ENCODE measurements around the gene SPATS2.

DNA sequence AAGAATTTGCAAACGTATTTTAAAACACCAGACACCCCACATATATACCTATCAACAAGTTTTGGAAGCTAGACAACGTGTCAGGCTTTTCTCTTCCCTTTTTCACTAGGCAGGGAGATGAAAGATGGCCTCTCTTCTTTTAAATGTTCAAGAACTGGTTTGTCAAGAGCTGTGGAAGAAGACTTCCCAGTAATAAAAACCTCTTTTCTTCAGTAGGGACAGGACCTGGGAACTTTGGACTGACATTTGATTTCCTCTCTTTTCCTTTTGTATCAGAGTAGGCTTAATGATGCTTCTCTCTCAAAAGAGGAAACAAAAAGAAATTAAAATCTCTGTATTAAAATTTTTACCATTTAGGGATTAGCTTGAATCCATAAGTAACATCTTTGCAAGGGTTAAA lies 49.6 kb downstream of the SPATS2 start:
- TF ChIP-seq, protein P1, sequence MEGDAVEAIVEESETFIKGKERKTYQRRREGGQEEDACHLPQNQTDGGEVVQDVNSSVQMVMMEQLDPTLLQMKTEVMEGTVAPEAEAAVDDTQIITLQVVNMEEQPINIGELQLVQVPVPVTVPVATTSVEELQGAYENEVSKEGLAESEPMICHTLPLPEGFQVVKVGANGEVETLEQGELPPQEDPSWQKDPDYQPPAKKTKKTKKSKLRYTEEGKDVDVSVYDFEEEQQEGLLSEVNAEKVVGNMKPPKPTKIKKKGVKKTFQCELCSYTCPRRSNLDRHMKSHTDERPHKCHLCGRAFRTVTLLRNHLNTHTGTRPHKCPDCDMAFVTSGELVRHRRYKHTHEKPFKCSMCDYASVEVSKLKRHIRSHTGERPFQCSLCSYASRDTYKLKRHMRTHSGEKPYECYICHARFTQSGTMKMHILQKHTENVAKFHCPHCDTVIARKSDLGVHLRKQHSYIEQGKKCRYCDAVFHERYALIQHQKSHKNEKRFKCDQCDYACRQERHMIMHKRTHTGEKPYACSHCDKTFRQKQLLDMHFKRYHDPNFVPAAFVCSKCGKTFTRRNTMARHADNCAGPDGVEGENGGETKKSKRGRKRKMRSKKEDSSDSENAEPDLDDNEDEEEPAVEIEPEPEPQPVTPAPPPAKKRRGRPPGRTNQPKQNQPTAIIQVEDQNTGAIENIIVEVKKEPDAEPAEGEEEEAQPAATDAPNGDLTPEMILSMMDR (conservative IDR thresholded peaks at IDR 0.05; ENCODE audit: low read depth, low read length), result no peak
- TF ChIP-seq POLR2A (IDR thresholded peaks at IDR 0.05; ENCODE audit: low read depth, low read length), result no peak
- TF ChIP-seq RFX5 (IDR thresholded peaks at IDR 0.05; ENCODE audit: low read depth, low read length), result no peak
- TF ChIP-seq, protein P2, sequence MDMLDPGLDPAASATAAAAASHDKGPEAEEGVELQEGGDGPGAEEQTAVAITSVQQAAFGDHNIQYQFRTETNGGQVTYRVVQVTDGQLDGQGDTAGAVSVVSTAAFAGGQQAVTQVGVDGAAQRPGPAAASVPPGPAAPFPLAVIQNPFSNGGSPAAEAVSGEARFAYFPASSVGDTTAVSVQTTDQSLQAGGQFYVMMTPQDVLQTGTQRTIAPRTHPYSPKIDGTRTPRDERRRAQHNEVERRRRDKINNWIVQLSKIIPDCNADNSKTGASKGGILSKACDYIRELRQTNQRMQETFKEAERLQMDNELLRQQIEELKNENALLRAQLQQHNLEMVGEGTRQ (IDR thresholded peaks at IDR 0.05; ENCODE audit: low read depth, low read length), result no peak
- no peak for TF ChIP-seq FOS (IDR thresholded peaks at IDR 0.05; ENCODE audit: low read depth, low read length)
- no peak for TF ChIP-seq MAFK (IDR thresholded peaks at IDR 0.05; ENCODE audit: low read depth, low read length)
- no peak for TF ChIP-seq RCOR1 (IDR thresholded peaks at IDR 0.05; ENCODE audit: insufficient replicate concordance, low read length)
- no peak for TF ChIP-seq CEBPB (IDR thresholded peaks at IDR 0.05; ENCODE audit: low read depth, low read length)
- no peak for TF ChIP-seq RAD21 (IDR thresholded peaks at IDR 0.05; ENCODE audit: low read length)
- TF ChIP-seq, protein P3, sequence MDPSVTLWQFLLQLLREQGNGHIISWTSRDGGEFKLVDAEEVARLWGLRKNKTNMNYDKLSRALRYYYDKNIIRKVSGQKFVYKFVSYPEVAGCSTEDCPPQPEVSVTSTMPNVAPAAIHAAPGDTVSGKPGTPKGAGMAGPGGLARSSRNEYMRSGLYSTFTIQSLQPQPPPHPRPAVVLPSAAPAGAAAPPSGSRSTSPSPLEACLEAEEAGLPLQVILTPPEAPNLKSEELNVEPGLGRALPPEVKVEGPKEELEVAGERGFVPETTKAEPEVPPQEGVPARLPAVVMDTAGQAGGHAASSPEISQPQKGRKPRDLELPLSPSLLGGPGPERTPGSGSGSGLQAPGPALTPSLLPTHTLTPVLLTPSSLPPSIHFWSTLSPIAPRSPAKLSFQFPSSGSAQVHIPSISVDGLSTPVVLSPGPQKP (IDR thresholded peaks at IDR 0.05; ENCODE audit: borderline replicate concordance, low read depth, low read length), result no peak
- no peak for TF ChIP-seq MAZ (IDR thresholded peaks at IDR 0.05; ENCODE audit: borderline replicate concordance, low read depth, low read length)
- TF ChIP-seq MXI1 (IDR thresholded peaks at IDR 0.05; ENCODE audit: borderline replicate concordance, low read depth, low read length), result no peak

Measured in IMR-90 (cell line).